ENCODE measurements around the gene PKNOX2.

Gene PKNOX2

GRCh38 chr11:125257190-125257579 is 92.6 kb downstream of the PKNOX2 start:
- H4K20me1 ChIP-seq (ENCODE audit: control insufficient read depth, insufficient read depth, low read depth, low read length): no peaks in the 10 kb centered on the region
- no peak overlapping the region for H3K4me3 ChIP-seq (ENCODE audit: low read length)
- no peaks in the 10 kb centered on the region for H3K79me2 ChIP-seq (ENCODE audit: control insufficient read depth, low read length)
- 0 out of 2 replicates have a peak, but pooled peaks cover under 1% of the 10 kb centered on the region for H3K27me3 ChIP-seq (ENCODE audit: control insufficient read depth, low read length)
- H3K9me2 ChIP-seq (replicated peaks; ENCODE audit: control insufficient read depth, low read length): no peaks in the 10 kb centered on the region
- H3K9me3 ChIP-seq (ENCODE audit: control insufficient read depth, insufficient read depth, low read length): no peaks in the 10 kb centered on the region
- no peak overlapping the region for H3K4me2 ChIP-seq (ENCODE audit: low read length)
- no peaks in the 10 kb centered on the region for H3K4me1 ChIP-seq (ENCODE audit: control insufficient read depth, low read length)
- no peaks in the 10 kb centered on the region for H3F3A ChIP-seq (ENCODE audit: control insufficient read depth, insufficient read depth)
- H3K36me3 ChIP-seq (ENCODE audit: control insufficient read depth, low read length): no peaks in the 10 kb centered on the region
- TF ChIP-seq CTCF (IDR thresholded peaks at IDR 0.05; ENCODE audit: low read depth, low read length, poor library complexity, severe bottlenecking) (no peak), EZH2phosphoT487 (IDR thresholded peaks at IDR 0.05; ENCODE audit: borderline replicate concordance, low read length) (no peak)
- H3K27ac ChIP-seq (ENCODE audit: low read depth, low read length): no peak overlapping the region

- TF ChIP-seq CTCF (IDR thresholded peaks at IDR 0.05; ENCODE audit: low read depth, low read length, poor library complexity, severe bottlenecking) (no peak), EZH2phosphoT487 (IDR thresholded peaks at IDR 0.05; ENCODE audit: borderline replicate concordance, low read length) (no peak)
- H3K27ac ChIP-seq (ENCODE audit: low read depth, low read length): no peak overlapping the region
- H3K4me2 ChIP-seq (ENCODE audit: low read length): no peak overlapping the region
- H3K9me2 ChIP-seq (replicated peaks; ENCODE audit: control insufficient read depth, low read length): no peaks in the 10 kb centered on the region
- H3K9me3 ChIP-seq (ENCODE audit: control insufficient read depth, insufficient read depth, low read length): no peaks in the 10 kb centered on the region
- H3K79me2 ChIP-seq (ENCODE audit: control insufficient read depth, low read length): no peaks in the 10 kb centered on the region
- no peaks in the 10 kb centered on the region for H3K36me3 ChIP-seq (ENCODE audit: control insufficient read depth, low read length)
- no peaks in the 10 kb centered on the region for H4K20me1 ChIP-seq (ENCODE audit: control insufficient read depth, insufficient read depth, low read depth, low read length)
- H3K4me3 ChIP-seq (ENCODE audit: low read length): no peak overlapping the region
- no peaks in the 10 kb centered on the region for H3F3A ChIP-seq (ENCODE audit: control insufficient read depth, insufficient read depth)
- peaks cover 2% of the 10 kb centered on the region; the same call in 1 of the 2 replicates for H3K27me3 ChIP-seq (ENCODE audit: control insufficient read depth, low read length)
- H3K4me1 ChIP-seq (ENCODE audit: control insufficient read depth, low read length): no peaks in the 10 kb centered on the region
Measured at GRCh38 chr11:125257751-125258150, 93.2 kb downstream of the PKNOX2 start.

GRCh38 chr11:125258291-125259032 is 93.9 kb downstream of the PKNOX2 start:
- H3K79me2 ChIP-seq (ENCODE audit: control insufficient read depth, low read length): no peaks in the 10 kb centered on the region
- no peak overlapping the region for H3K4me3 ChIP-seq (ENCODE audit: low read length)
- no peaks in the 10 kb centered on the region for H3K9me3 ChIP-seq (ENCODE audit: control insufficient read depth, insufficient read depth, low read length)
- no peaks in the 10 kb centered on the region for H4K20me1 ChIP-seq (ENCODE audit: control insufficient read depth, insufficient read depth, low read depth, low read length)
- H3K36me3 ChIP-seq (ENCODE audit: control insufficient read depth, low read length): no peaks in the 10 kb centered on the region
- no peaks in the 10 kb centered on the region for H3F3A ChIP-seq (ENCODE audit: control insufficient read depth, insufficient read depth)
- no peaks in the 10 kb centered on the region for H3K4me1 ChIP-seq (ENCODE audit: control insufficient read depth, low read length)
- H3K27ac ChIP-seq (ENCODE audit: low read depth, low read length): no peak overlapping the region
- no peak for TF ChIP-seq EZH2phosphoT487 (IDR thresholded peaks at IDR 0.05; ENCODE audit: borderline replicate concordance, low read length)
- TF ChIP-seq CTCF (IDR thresholded peaks at IDR 0.05; ENCODE audit: low read depth, low read length, poor library complexity, severe bottlenecking): no peak
- no peak overlapping the region for H3K4me2 ChIP-seq (ENCODE audit: low read length)
- peaks cover 9% of the 10 kb centered on the region; the same call in 1 of the 2 replicates for H3K27me3 ChIP-seq (ENCODE audit: control insufficient read depth, low read length)
- H3K9me2 ChIP-seq (replicated peaks; ENCODE audit: control insufficient read depth, low read length): no peaks in the 10 kb centered on the region

Data from DOHH2 (cell line).